GM12878 (cell line): Measurements from ENCODE around the gene CYP4V2. TPM values are rescaled to one million over a fixed set of nuclear protein-coding genes. Genes with fewer than 3 reads are reported as not detected.
"Not testable (repeated sequence)": the region's sequence is repeated elsewhere in the genome, so short reads cannot be mapped to it uniquely, and the experiment has no call there.

Source experiments
- ATAC-seq: fragments of 200-7000 bp; cut with Tn5 transposase; 3 replicates; pipeline ENCODE4 v1.9.1; 2020; ENCODE audit warnings: mild to moderate bottlenecking, moderate library complexity
- BruUV-seq: library from RNA; stranded (reverse); fragments of 400-500 nt; replicated peaks from 2 replicates; lab custom pipeline; 2021; lab: Mats Ljungman, UMichigan
- CTCF ChIA-PET: fragments of 300-600 bp; sonication (Branson Sonifier 250); formaldehyde crosslinking; extraction: SDS; loops from one replicate; lab custom pipeline; 2021; ENCODE audit warnings: inconsistent platforms; lab: Yijun Ruan, JAX
- POLR2A ChIA-PET: fragments of 350-600 bp; formaldehyde crosslinking; extraction: SDS; loops from one replicate; lab custom pipeline; 2021; ENCODE audit warnings: inconsistent platforms; lab: Charles Lee
- RAD21 ChIA-PET: fragments of 300-600 bp; sonication (Branson Sonifier 250); formaldehyde crosslinking; loops from one replicate; lab custom pipeline; 2023; ENCODE audit warnings: antibody characterized with exemption; ENCODE audit not compliant: unreplicated experiment; lab: Charles Lee
- SMC1A ChIA-PET: fragments of 300-600 bp; sonication (Branson Sonifier 250); formaldehyde crosslinking; loops from one replicate; lab custom pipeline; 2023; ENCODE audit not compliant: unreplicated experiment, uncharacterized antibody; lab: Charles Lee
- DNase-seq: peaks from one replicate; pipeline ENCODE4 v3.0.0-alpha.2; 2011; ENCODE audit warnings: low read depth, low spot score
- FAIRE-seq: peaks from 3 replicates; lab custom pipeline; 2011; peaks lifted over from hg19 to GRCh38; lab: Jason Lieb, UNC
- H2AFZ ChIP-seq: 2 replicates; pipeline ENCODE4 v1.6.0; 2011; ENCODE audit warnings: low read depth, low read length, control low read depth; ENCODE audit not compliant: control insufficient read depth
- H3K27ac ChIP-seq: 2 replicates; pipeline ENCODE4 v1.5.1; 2011; ENCODE audit warnings: control low read depth; ENCODE audit not compliant: control insufficient read depth, insufficient read depth
- H3K27me3 ChIP-seq, 2 experiments: replicated peaks in 1 of 2; 2 replicates each; pipeline versions ENCODE4 v1.6.0 to v1.6.1; 2011; ENCODE audit warnings: low read length in 1 of 2; ENCODE audit not compliant: control insufficient read depth in 2 of 2, insufficient read depth in 2 of 2
- H3K36me3 ChIP-seq, 2 experiments: 2 replicates each; pipeline ENCODE4 v1.5.1; 2011; ENCODE audit warnings: low read length in 1 of 2; ENCODE audit not compliant: control insufficient read depth in 2 of 2, insufficient read depth in 2 of 2
- H3K4me1 ChIP-seq: 2 replicates; pipeline ENCODE4 v1.6.1; 2011; ENCODE audit warnings: mild to moderate bottlenecking, low read length, moderate library complexity, mixed read lengths; ENCODE audit not compliant: control insufficient read depth, insufficient read depth
- H3K4me2 ChIP-seq: 2 replicates; pipeline ENCODE4 v1.6.0; 2011; ENCODE audit warnings: control low read depth; ENCODE audit not compliant: control insufficient read depth, insufficient read depth
- H3K4me3 ChIP-seq: fragments of 200-600 bp; sonication (generic); 2 replicates; pipeline ENCODE4 v1.5.1; 2016
- H3K79me2 ChIP-seq: 2 replicates; pipeline ENCODE4 v1.6.0; 2011; ENCODE audit warnings: low read length; ENCODE audit not compliant: control insufficient read depth, insufficient read depth
- H3K9ac ChIP-seq: 2 replicates; pipeline ENCODE4 v1.8.0; 2011; ENCODE audit warnings: low read length, control low read depth, mixed read lengths; ENCODE audit not compliant: control insufficient read depth, insufficient read depth
- H3K9me3 ChIP-seq: replicated peaks from 3 replicates; pipeline ENCODE4 v1.5.1; 2011; ENCODE audit warnings: mild to moderate bottlenecking, low read length; ENCODE audit not compliant: control insufficient read depth, insufficient read depth
- H4K20me1 ChIP-seq: 2 replicates; pipeline ENCODE4 v1.6.0; 2011; ENCODE audit not compliant: control insufficient read depth, insufficient read depth
- CEBPB ChIP-seq, 2 experiments: fragments of 150-350 bp in 1 of 2; IDR thresholded peaks; 2 replicates each; pipeline ENCODE4 v1.6.1; 2012 to 2014; ENCODE audit warnings: low read depth in 2 of 2, low read length in 2 of 2, borderline replicate concordance in 1 of 2, inconsistent platforms in 1 of 2
- CEBPZ ChIP-seq: fragments of 150-350 bp; IDR thresholded peaks from 2 replicates; pipeline ENCODE4 v1.6.1; 2016; ENCODE audit warnings: low read depth, low read length
- IRF4 ChIP-seq: IDR thresholded peaks from 2 replicates; pipeline ENCODE4 v1.6.1; 2011; ENCODE audit warnings: low read depth, low read length
- PRDM15 ChIP-seq: fragments of 450-650 bp; formaldehyde crosslinking; IDR thresholded peaks from 2 replicates; pipeline ENCODE4 v1.4.0; 2020; ENCODE audit warnings: mild to moderate bottlenecking, moderate library complexity
- RBBP5 ChIP-seq: fragments of 200-600 bp; sonication (generic); conservative IDR thresholded peaks from 2 replicates; pipeline ENCODE4 v1.6.1; 2016
- ZNF274 ChIP-seq: IDR thresholded peaks from one replicate; pipeline ENCODE4 v1.8.0; 2011; ENCODE audit not compliant: insufficient read length, insufficient read depth
- WGBS: methylation state at CpG from one replicate; pipeline ENCODE4 v1.1.6; 2016; ENCODE audit warnings: low lambda C conversion rate; ENCODE audit not compliant: insufficient replicate concordance, insufficient coverage; ENCODE audit errors: missing lambda C conversion rate; 5-methylcytosine and 5-hydroxymethylcytosine counted together
- in situ Hi-C: fragments of 300-500 bp; cut with MboI; formaldehyde crosslinking; loops from 9 replicates; pipeline ENCODE4 v1.14.3; 2018; ENCODE audit warnings: mixed read lengths
- intact Hi-C: fragments of 100-400 bp; cut with micrococcal nuclease; formaldehyde crosslinking; loops from one replicate; pipeline ENCODE4 v1.14.2; 2022; ENCODE audit not compliant: unreplicated experiment
- polyA plus RNA-seq, 11 experiments: library from polyadenylated mRNA; depleted of rRNA in 4 of 11; unstranded in 6 of 11; stranded (reverse) in 5 of 11; fragments of >200 nt; fragmentation: Nextera tagmentation in 4 of 11; fragmentation: Illumina TruSeq in 1 of 11; extraction: Ambion mirVana in 4 of 11; extraction: Trizol in 1 of 11; gene quantifications; 1 replicate in 1 of 11; 2 replicates in 10 of 11; pipeline versions ENCODE4 v1.2.1 to v1.2.3, GENCODE V29; 2011 to 2016; ENCODE audit warnings: inconsistent platforms in 2 of 11, missing spikeins in 2 of 11, low read depth in 1 of 11
- total RNA-seq, 4 experiments: library from RNA; depleted of rRNA in 3 of 4; stranded (reverse); fragments of >200 nt in 3 of 4; fragmentation: Illumina TruSeq in 1 of 4; extraction: Trizol in 1 of 4; gene quantifications; 2 replicates each; pipeline versions ENCODE4 v1.2.1 to v1.2.3, GENCODE V29; 2013 to 2021

CYP4V2 gene
- total and polyA plus RNA-seq, 10 of the 15 experiments (the other 5 are each of a cell fraction or from before 2014, with no cell fraction given), result 1.2 to 8.2 (median 6.8) TPM

GRCh38 chr4:186247062-186247752 lies 55.8 kb downstream of the CYP4V2 start:
- H3K4me2 ChIP-seq, H3K27ac ChIP-seq, H3K4me1 ChIP-seq, H3K4me3 ChIP-seq, H3K79me2 ChIP-seq, intact Hi-C loops, FAIRE-seq, H4K20me1 ChIP-seq, H3K27me3 ChIP-seq, H3K9ac ChIP-seq, H2AFZ ChIP-seq, SMC1A ChIA-PET, H3K9me3 ChIP-seq, BruUV-seq, DNase-seq, H3K36me3 ChIP-seq, RAD21 ChIA-PET, ATAC-seq, CTCF ChIA-PET, in situ Hi-C loops, POLR2A ChIA-PET: not testable (repeated sequence)
- WGBS, result 33% methylated on average over 8 of the region's 9 CpGs

GRCh38 chr4:186248643-186249042 lies 57.3 kb downstream of the CYP4V2 start:
- Histone ChIP-seq H3K79me2 (no peaks in the 10 kb centered on the region), H3K4me3 (no peak overlapping the region), H2AFZ (no peak overlapping the region), H3K27ac (no peak overlapping the region), H3K4me1 (no peaks in the 10 kb centered on the region), H3K27me3 (no peaks in the 10 kb centered on the region; a peak in 1 of 4 replicates), H3K4me2 (no peak overlapping the region), H3K9me3 (no peaks in the 10 kb centered on the region), H4K20me1 (no peaks in the 10 kb centered on the region), H3K36me3 (no peaks in the 10 kb centered on the region), H3K9ac (no peak overlapping the region)
- DNase-seq, result no peak
- ChIA-PET RAD21 (no interaction called here), CTCF (no interaction called here), SMC1A (no interaction called here), POLR2A (no interaction called here)
- in situ Hi-C loops (no loop called here), intact Hi-C loops (no loop called here)
- WGBS, result 0% methylated on average over 1 of the region's 1 CpG
- no peak for FAIRE-seq
- no peak for TF ChIP-seq CEBPZ
- no peak for TF ChIP-seq PRDM15 (CRISPR knock-in tag)
- no peak for TF ChIP-seq IRF4
- no peak for TF ChIP-seq ZNF274
- TF ChIP-seq RBBP5, result no peak
- TF ChIP-seq CEBPB (IDR thresholded peaks at IDR 0.05; ENCODE audit: borderline replicate concordance in 1 of 2, low read depth in 2 of 2, low read length in 2 of 2), result no peak
- no peak for ATAC-seq
- no TSS peak for BruUV-seq
